Muscle of leg (tissue), 11 donors: ENCODE measurements around the gene ARHGDIA. TPM values are rescaled to one million over a fixed set of nuclear protein-coding genes. Genes with fewer than 3 reads are reported as not detected.

ENCODE experiments used
- DNase-seq: peaks from one replicate; pipeline ENCODE4 v3.0.0; 2013
- H3K27ac ChIP-seq: one replicate; pipeline ENCODE4 v1.5.1; 2013; ENCODE audit warnings: mild to moderate bottlenecking, low read length, control low read depth
- H3K27me3 ChIP-seq: one replicate; pipeline ENCODE4 v1.6.1; 2013; ENCODE audit warnings: low read length; ENCODE audit not compliant: control insufficient read depth, insufficient read depth
- H3K36me3 ChIP-seq: one replicate; pipeline ENCODE4 v1.6.1; 2013; ENCODE audit warnings: low read length; ENCODE audit not compliant: control insufficient read depth, insufficient read depth
- H3K4me1 ChIP-seq: one replicate; pipeline ENCODE4 v1.6.1; 2013; ENCODE audit warnings: low read length; ENCODE audit not compliant: control insufficient read depth, insufficient read depth
- H3K4me3 ChIP-seq: one replicate; pipeline ENCODE4 v1.5.1; 2013; ENCODE audit warnings: low read length, control low read depth
- H3K9me3 ChIP-seq: replicated peaks from 2 replicates; pipeline ENCODE4 v1.6.1; 2013; ENCODE audit warnings: low read depth, low read length; ENCODE audit not compliant: control insufficient read depth
- WGBS: methylation state at CpG from one replicate; pipeline ENCODE4 v1.1.5; 2013; ENCODE audit warnings: missing lambda C conversion rate; ENCODE audit not compliant: insufficient coverage; 5-methylcytosine and 5-hydroxymethylcytosine counted together
- polyA plus RNA-seq, 8 donors: library from polyadenylated mRNA; unstranded; fragments of 120-200 nt; gene quantifications; one replicate each; pipeline versions ENCODE4 v1.2.1 to v1.2.3, GENCODE V29; 2013; ENCODE audit warnings: inconsistent platforms in 1 of 8, low replicate concordance in 1 of 8; ENCODE audit not compliant: insufficient read length in 8 of 8, insufficient read depth in 1 of 8
- total RNA-seq: library from RNA; stranded (reverse); fragments of 120-200 nt; gene quantifications from one replicate; pipeline ENCODE4 v1.2.4, GENCODE V29; 2013

Gene ARHGDIA
- total and polyA plus RNA-seq, 9 donors = 86.0 to 236 (median 189) TPM

DNA sequence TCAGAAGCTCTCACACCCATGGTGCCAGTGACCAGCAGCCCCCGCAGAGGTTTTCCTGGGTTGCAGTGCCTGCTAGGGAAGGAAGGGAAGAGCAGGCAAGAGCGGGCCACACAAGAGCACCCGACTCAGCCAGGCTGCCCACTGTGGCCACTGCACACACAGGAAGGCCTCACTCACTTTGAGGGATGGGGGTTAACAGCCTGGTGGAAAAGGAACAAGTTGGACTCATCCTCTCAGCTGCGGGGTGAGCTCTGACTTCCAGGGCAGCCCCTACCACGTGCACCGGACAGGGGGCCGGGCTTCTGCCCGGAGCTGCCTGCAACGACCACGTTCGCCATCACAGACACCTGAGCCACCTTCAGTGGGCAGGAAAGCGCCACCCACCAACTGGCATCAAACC, 18.9 kb downstream of the ARHGDIA start:
- WGBS = 90% methylated on average over 9 of the region's 12 CpGs
- no peak overlapping the region for H3K4me3 ChIP-seq
- H3K9me3 ChIP-seq = no peaks in the 10 kb centered on the region
- H3K27me3 ChIP-seq = no peaks in the 10 kb centered on the region
- H3K4me1 ChIP-seq = no peaks in the 10 kb centered on the region
- H3K27ac ChIP-seq = no peak overlapping the region
- peaks cover 81% of the 10 kb centered on the region for H3K36me3 ChIP-seq
- no peak for DNase-seq

- H3K4me3 ChIP-seq = no peak overlapping the region
Observed at GRCh38 chr17:81851423-81851822, 19.7 kb downstream of the ARHGDIA start.

DNA sequence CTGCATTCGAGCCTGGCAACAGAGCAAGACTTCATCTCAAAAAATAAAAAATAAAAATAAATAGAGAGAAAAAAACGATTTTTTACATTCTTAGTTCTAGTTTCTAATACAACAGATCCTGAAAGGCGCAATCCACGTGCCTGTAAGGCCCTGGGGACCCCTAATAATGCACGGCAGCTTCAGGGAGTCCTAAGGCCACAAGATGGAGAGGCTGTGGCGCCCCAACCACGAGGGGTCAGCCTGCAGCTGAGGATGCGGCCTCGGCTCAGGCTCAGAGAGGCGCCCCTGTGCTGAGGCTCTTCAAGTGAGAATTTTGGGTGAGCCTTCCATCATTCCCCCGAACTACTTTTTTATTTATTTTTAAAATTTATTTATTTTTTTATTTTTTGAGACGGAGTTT, 21.7 kb downstream of the ARHGDIA start:
- H3K36me3 ChIP-seq = peaks cover 86% of the 10 kb centered on the region
- no peak overlapping the region for H3K4me3 ChIP-seq
- WGBS = 93% methylated on average over 5 of the region's 12 CpGs

More at GRCh38 chr17:81851423-81851822, 19.7 kb downstream of the ARHGDIA start:
- Histone ChIP-seq H3K4me1 (no peaks in the 10 kb centered on the region), H3K27ac (no peak overlapping the region), H3K36me3 (peaks cover 83% of the 10 kb centered on the region), H3K27me3 (no peaks in the 10 kb centered on the region), H3K9me3 (no peaks in the 10 kb centered on the region)
- 91% methylated on average over 13 of the region's 16 CpGs for WGBS
- DNase-seq = no peak

GRCh38 chr17:81846743-81847689, 24.1 kb downstream of the ARHGDIA start:
- no peaks in the 10 kb centered on the region for H3K27me3 ChIP-seq
- no peaks in the 10 kb centered on the region for H3K4me1 ChIP-seq
- DNase-seq = no peak
- peaks cover 82% of the 10 kb centered on the region for H3K36me3 ChIP-seq
- H3K27ac ChIP-seq = no peak overlapping the region
- no peak overlapping the region for H3K4me3 ChIP-seq
- H3K9me3 ChIP-seq = no peaks in the 10 kb centered on the region
- 89% methylated on average over 18 of the region's 24 CpGs for WGBS

More for the DNA sequence above, 21.7 kb downstream of the ARHGDIA start:
- no peak overlapping the region for H3K27ac ChIP-seq
- H3K9me3 ChIP-seq = no peaks in the 10 kb centered on the region
- no peaks in the 10 kb centered on the region for H3K27me3 ChIP-seq
- no peak for DNase-seq
- H3K4me1 ChIP-seq = no peaks in the 10 kb centered on the region

DNA sequence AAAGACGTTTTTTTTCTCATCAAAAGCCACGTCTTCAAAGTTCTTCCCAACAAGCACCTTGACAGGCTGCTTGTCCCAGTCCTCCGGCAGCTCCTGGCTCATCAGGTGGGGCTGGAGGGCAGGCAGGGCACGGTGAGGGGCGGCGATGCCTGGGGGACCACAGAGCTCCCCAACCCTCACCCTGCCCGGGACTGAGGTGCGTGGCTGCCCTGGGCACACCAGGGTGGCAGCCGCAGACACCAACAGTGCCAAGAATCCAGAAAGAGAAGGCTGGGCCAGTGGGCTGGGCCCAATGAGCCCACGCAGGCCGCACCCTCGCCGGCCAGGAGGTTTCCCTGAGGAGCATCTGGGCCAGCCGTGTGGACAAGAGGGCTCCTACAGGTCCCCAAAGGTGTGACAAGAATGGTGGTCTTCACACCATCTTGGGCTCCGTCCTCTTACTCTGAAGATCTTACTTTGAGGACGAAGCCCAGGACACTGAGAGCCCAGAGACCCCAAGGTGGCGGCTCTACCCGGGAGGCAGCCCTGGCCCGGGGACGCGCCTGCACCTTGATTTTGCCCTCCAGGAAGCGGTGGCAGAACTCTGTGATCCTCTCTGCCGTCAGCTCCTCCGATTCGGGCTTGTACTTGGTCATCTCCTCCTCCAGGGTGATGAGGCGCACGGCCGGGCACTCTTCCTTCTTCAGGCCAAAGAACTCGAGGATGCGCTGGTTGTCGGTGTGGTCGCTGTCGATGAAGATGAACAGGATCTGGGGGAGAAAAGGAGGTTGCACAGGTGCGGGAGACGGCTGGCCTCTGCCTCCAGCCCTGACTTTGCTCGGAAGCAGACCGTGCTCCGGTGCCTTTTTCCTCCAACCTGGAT, 25.0 kb downstream of the ARHGDIA start:
- H3K36me3 ChIP-seq = peaks cover 77% of the 10 kb centered on the region

GRCh38 chr17:81845361-81845760, 25.8 kb downstream of the ARHGDIA start:
- Histone ChIP-seq H3K4me3 (no peak overlapping the region), H3K9me3 (no peaks in the 10 kb centered on the region), H3K27me3 (no peaks in the 10 kb centered on the region), H3K36me3 (peaks cover 71% of the 10 kb centered on the region), H3K4me1 (peaks cover 14% of the 10 kb centered on the region), H3K27ac (no peak overlapping the region)
- no peak for DNase-seq
- WGBS = 97% methylated on average over 11 of the region's 13 CpGs

More for the DNA sequence above, 25.0 kb downstream of the ARHGDIA start:
- Histone ChIP-seq H3K4me3 (no peak overlapping the region), H3K27ac (no peak overlapping the region), H3K27me3 (no peaks in the 10 kb centered on the region), H3K9me3 (no peaks in the 10 kb centered on the region), H3K4me1 (peaks cover 6% of the 10 kb centered on the region)
- 90% methylated on average over 36 of the region's 38 CpGs for WGBS
- DNase-seq = no peak

GRCh38 chr17:81844887-81845286, 26.2 kb downstream of the ARHGDIA start:
- no peaks in the 10 kb centered on the region for H3K9me3 ChIP-seq
- peaks cover 15% of the 10 kb centered on the region for H3K4me1 ChIP-seq
- no peak overlapping the region for H3K4me3 ChIP-seq
- DNase-seq = no peak
- H3K27me3 ChIP-seq = no peaks in the 10 kb centered on the region
- peaks cover 68% of the 10 kb centered on the region for H3K36me3 ChIP-seq
- H3K27ac ChIP-seq = no peak overlapping the region
- WGBS = 74% methylated on average over 10 of the region's 13 CpGs

- peaks cover 15% of the 10 kb centered on the region for H3K4me1 ChIP-seq
- no peaks in the 10 kb centered on the region for H3K27me3 ChIP-seq
- H3K4me3 ChIP-seq = no peak overlapping the region
- DNase-seq = no peak
- WGBS = 89% methylated on average over 13 of the region's 14 CpGs
- no peak overlapping the region for H3K27ac ChIP-seq
- H3K36me3 ChIP-seq = peaks cover 65% of the 10 kb centered on the region
- H3K9me3 ChIP-seq = no peaks in the 10 kb centered on the region
Observed at GRCh38 chr17:81844327-81844851, 26.7 kb downstream of the ARHGDIA start.

GRCh38 chr17:81843713-81844326, 27.3 kb downstream of the ARHGDIA start:
- 75% methylated on average over 26 of the region's 30 CpGs for WGBS
- no peaks in the 10 kb centered on the region for H3K9me3 ChIP-seq
- no peak overlapping the region for H3K27ac ChIP-seq
- H3K36me3 ChIP-seq = peaks cover 60% of the 10 kb centered on the region
- H3K27me3 ChIP-seq = no peaks in the 10 kb centered on the region
- H3K4me3 ChIP-seq = no peak overlapping the region
- peaks cover 15% of the 10 kb centered on the region for H3K4me1 ChIP-seq
- DNase-seq = no peak
